Measurements from ENCODE around the gene ZNF445. TPM values are rescaled to one million over a fixed set of nuclear protein-coding genes. Genes with fewer than 3 reads are reported as not detected.

ZNF445 gene
- 10 to 100 TPM in 1 of 4 donors, 1 to 10 TPM in 3; 4.6 to 10.1 (median 6.6) TPM for total RNA-seq

DNA sequence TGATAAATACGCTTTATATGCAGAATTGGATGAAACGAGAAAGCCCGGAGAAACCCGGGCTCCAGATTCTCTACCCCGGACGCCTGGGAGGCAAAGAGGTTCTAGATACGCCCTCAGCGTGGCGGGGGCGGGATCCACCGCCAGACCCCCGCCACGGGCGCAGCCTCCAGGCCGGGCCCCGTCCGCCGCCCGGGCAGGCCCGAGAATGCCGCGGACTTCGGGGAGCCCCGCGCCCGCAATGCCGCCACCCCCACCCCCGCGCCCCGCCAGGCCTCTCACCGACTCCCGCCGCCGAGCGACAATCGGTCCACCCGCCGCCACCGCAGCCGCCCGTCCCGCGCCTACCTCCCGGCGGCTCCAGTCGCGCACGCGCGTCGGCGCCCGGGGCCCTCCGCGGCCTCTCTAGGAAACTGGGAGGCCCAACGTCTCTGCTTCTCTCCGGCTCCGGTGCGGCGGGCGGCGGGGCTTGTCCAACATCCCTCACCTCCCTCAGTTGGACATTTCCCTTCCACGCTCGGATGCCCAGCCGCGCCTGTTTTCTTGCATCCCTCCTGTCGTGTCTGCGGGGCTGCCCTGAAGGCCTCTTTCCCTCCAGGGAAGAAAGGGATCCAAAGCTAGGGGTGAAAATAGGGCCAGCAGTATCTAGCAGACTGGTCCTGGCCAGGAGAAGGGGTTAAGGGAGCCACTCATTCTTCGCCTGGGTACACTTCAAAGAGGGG is at the start of gene ZNF445:
ZNF445 (minus strand) TSS at position 359 of the 719 bp plus-strand sequence. CDS start 22,121 bp downstream, outside the sequence.
- TF ChIP-seq, protein P1, sequence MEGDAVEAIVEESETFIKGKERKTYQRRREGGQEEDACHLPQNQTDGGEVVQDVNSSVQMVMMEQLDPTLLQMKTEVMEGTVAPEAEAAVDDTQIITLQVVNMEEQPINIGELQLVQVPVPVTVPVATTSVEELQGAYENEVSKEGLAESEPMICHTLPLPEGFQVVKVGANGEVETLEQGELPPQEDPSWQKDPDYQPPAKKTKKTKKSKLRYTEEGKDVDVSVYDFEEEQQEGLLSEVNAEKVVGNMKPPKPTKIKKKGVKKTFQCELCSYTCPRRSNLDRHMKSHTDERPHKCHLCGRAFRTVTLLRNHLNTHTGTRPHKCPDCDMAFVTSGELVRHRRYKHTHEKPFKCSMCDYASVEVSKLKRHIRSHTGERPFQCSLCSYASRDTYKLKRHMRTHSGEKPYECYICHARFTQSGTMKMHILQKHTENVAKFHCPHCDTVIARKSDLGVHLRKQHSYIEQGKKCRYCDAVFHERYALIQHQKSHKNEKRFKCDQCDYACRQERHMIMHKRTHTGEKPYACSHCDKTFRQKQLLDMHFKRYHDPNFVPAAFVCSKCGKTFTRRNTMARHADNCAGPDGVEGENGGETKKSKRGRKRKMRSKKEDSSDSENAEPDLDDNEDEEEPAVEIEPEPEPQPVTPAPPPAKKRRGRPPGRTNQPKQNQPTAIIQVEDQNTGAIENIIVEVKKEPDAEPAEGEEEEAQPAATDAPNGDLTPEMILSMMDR (IDR thresholded peaks at IDR 0.05), result no peak
- DNase-seq (ENCODE audit: low spot score) (peak; percentile 38), ATAC-seq (ENCODE audit: low FRiP score) (peak; percentile 98)

DNA sequence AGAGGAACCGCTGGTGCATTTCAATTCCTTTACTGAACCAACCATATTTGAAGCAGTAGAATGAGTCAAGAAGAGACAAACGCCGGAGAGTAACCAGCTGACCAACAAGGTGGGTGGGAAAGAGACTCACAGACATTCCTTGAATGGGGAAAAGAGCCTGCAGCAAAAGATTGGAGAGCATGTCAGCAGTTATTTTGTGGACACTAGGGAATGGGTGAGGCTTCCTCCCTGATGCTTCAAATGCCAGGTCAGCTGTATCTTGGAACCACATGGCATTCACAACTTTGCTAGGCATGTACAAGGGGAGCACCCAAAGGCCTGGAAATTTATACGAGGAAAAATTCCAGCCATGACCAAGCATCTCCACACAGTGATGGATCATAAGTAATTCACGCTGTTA is 47.6 kb upstream of the ZNF445 start:
- TF ChIP-seq, protein P1 (IDR thresholded peaks at IDR 0.05), result no peak
- DNase-seq (ENCODE audit: low spot score) (no peak), ATAC-seq (ENCODE audit: low FRiP score) (no peak)

DNA sequence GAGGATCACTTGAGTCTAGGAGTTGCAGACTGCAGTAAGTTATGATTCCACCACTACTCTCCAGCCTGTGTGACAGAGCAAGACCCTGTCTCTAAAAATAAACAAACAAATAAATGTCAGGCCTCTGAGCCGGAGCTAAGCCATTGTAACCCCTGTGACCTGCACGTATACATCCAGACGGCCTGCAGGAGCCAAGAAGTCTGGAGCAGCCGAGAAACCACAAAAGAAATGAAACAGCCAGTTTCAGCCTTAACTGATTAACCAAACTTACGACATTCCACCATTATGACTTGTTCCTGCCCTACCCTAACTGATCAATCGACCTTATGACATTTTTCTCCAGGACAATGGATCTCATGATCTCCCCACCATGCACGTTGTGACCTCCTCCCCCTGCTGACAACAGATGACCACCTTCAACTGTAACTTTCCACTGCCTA is 45.0 kb upstream of the ZNF445 start:
- ATAC-seq (ENCODE audit: low FRiP score), result no peak
- no peak for DNase-seq (ENCODE audit: low spot score)
- TF ChIP-seq, protein P1 (IDR thresholded peaks at IDR 0.05), result no peak

DNA sequence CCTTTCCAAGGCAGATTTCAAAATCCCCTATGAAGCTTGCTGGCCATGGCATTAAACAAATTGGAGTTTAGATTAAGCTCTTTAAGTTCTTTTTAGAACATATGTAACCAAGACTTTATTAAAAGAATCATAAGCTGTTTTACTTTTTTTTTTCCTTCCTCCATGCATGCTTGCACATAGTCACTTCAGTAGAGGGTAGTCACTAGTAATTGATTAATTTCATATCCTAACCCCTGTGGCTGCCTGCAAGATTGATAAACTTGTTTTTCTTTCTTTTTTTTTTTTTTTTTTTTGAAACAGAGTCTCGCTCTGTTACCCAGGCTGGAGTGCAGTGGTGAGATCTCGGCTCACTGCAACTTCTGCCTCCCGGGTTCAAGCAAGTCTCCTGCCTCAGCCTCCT is 44.3 kb upstream of the ZNF445 start:
- ATAC-seq (ENCODE audit: low FRiP score), result no peak
- TF ChIP-seq, protein P1 (IDR thresholded peaks at IDR 0.05), result no peak
- no peak for DNase-seq (ENCODE audit: low spot score)

DNA sequence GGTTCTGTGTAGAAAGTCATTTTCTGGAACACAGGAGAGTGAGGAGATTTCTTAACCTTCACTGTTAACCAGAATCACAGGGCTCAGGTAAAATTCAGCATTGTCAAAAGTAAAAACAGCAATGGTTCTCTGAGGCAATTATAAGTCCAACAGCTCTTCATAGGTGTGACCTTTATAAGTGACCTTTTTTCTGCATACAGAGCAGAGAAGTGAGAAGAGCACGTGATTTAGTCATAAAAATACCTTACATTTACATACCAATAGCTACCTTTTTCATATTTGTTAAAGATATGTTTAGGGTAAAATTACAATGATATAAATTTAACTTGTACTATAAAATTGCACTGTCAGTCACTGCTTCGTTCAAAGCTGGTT is 41.3 kb upstream of the ZNF445 start:
- DNase-seq (ENCODE audit: low spot score), result no peak
- TF ChIP-seq, protein P1 (IDR thresholded peaks at IDR 0.05), result no peak

DNA sequence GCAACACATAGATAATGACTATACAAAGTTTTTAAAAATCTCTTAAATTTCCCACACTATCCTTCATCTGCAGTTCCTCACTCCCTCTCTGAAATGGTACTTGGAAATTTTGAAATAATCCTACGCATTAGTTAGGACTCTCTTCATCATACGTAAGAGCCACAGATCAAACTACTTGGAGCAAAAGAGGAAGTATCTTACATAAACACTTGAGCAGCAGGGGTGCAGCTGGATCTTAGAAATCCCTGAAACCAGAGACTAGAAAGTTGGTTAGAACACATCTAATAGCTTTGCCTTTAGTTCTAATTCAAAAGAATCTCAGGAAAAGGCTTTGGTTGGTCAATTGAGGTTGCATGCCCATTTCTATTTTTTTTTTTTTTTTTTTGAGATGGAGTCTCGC is 38.8 kb upstream of the ZNF445 start:
- TF ChIP-seq, protein P1 (IDR thresholded peaks at IDR 0.05), result no peak
- no peak for ATAC-seq (ENCODE audit: low FRiP score)
- no peak for DNase-seq (ENCODE audit: low spot score)

More for the DNA sequence above, 41.3 kb upstream of the ZNF445 start:
- no peak for ATAC-seq (ENCODE audit: low FRiP score)

DNA sequence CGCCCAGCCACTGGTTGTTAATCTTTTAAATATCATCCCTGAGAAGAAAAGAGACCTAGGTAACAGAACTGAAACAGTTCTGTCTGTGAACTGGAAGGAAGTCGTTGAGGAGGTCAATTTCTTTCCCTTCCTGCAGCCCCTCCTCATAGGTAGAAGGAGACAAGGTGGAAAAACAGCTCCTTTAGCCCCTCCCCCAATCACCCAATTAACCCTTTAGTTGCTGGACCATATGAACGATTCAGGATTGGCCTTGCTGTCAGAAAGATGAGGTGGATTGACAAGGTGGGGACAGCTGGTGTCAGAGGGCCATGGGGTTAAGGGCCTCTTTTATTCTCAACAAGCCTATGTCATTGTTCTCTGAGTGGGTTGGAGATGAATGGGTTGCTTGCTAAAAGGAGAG is 36.0 kb upstream of the ZNF445 start:
- DNase-seq (ENCODE audit: low spot score) (no peak), ATAC-seq (ENCODE audit: low FRiP score) (no peak)
- TF ChIP-seq, protein P1 (IDR thresholded peaks at IDR 0.05), result no peak
